H9 (cell line): ENCODE results near the gene PHACTR1. TPM values are rescaled to one million over a fixed set of nuclear protein-coding genes. Genes with fewer than 3 reads are reported as not detected.
A peak's percentile ranks its signal among the peaks of the same experiment; 100 is the strongest.

Experiments
- DNase-seq: peaks from one replicate; pipeline ENCODE4 v3.0.0-alpha.2; 2017
- H2AFZ ChIP-seq: one replicate; pipeline ENCODE4 v1.6.1; 2013; ENCODE audit warnings: mild to moderate bottlenecking, low read length, control low read depth, moderate library complexity
- H2AK5ac ChIP-seq: 2 replicates; pipeline ENCODE4 v1.6.1; 2013; ENCODE audit warnings: low read length, control low read depth, mixed read lengths; ENCODE audit not compliant: insufficient read length
- H2BK120ac ChIP-seq: one replicate; pipeline ENCODE4 v1.6.1; 2013; ENCODE audit warnings: low read depth, mild to moderate bottlenecking, low read length, control low read depth, inconsistent platforms; ENCODE audit not compliant: poor library complexity, severe bottlenecking
- H2BK12ac ChIP-seq: 2 replicates; pipeline ENCODE4 v1.6.1; 2013; ENCODE audit warnings: low read length, control low read depth, mixed read lengths, low read depth; ENCODE audit not compliant: insufficient read length
- H2BK15ac ChIP-seq: 2 replicates; pipeline ENCODE4 v1.6.1; 2013; ENCODE audit warnings: low read depth, low read length, control low read depth
- H2BK20ac ChIP-seq: one replicate; pipeline ENCODE4 v1.6.1; 2013; ENCODE audit warnings: low read depth, mild to moderate bottlenecking, low read length, control low read depth, inconsistent platforms; ENCODE audit not compliant: poor library complexity, severe bottlenecking
- H2BK5ac ChIP-seq: 2 replicates; pipeline ENCODE4 v1.6.1; 2013; ENCODE audit warnings: low read length, control low read depth, mixed read lengths; ENCODE audit not compliant: insufficient read length
- H3K14ac ChIP-seq: 2 replicates; pipeline ENCODE4 v1.6.1; 2013; ENCODE audit warnings: low read length, control low read depth; ENCODE audit not compliant: insufficient read depth
- H3K18ac ChIP-seq: 2 replicates; pipeline ENCODE4 v1.6.1; 2013; ENCODE audit warnings: low read depth, mild to moderate bottlenecking, mixed read lengths, low read length, control low read depth; ENCODE audit not compliant: insufficient read length
- H3K23ac ChIP-seq: 2 replicates; pipeline ENCODE4 v1.6.1; 2013; ENCODE audit warnings: low read length, control low read depth, mixed read lengths, low read depth; ENCODE audit not compliant: insufficient read length
- H3K23me2 ChIP-seq: 2 replicates; pipeline ENCODE4 v1.6.1; 2013; ENCODE audit warnings: low read depth, mild to moderate bottlenecking, mixed read lengths, low read length, control low read depth; ENCODE audit not compliant: insufficient read length, poor library complexity, severe bottlenecking
- H3K27ac ChIP-seq: 2 replicates; pipeline ENCODE4 v1.5.1; 2013; ENCODE audit warnings: low read length, control low read depth, mixed read lengths, low read depth; ENCODE audit not compliant: insufficient read length
- H3K27me3 ChIP-seq: 2 replicates; pipeline ENCODE4 v1.6.1; 2013; ENCODE audit warnings: low read length, control low read depth, inconsistent platforms; ENCODE audit not compliant: insufficient read depth
- H3K4ac ChIP-seq: 2 replicates; pipeline ENCODE4 v1.6.1; 2013; ENCODE audit warnings: low read depth, mild to moderate bottlenecking, control low read depth, inconsistent platforms, low read length, moderate library complexity
- H3K4me1 ChIP-seq: 2 replicates; pipeline ENCODE4 v1.6.1; 2013; ENCODE audit warnings: low read length, control low read depth, inconsistent platforms; ENCODE audit not compliant: insufficient read depth
- H3K4me2 ChIP-seq: 2 replicates; pipeline ENCODE4 v1.6.1; 2013; ENCODE audit warnings: low read length, control low read depth, mixed read lengths; ENCODE audit not compliant: insufficient read length, insufficient read depth
- H3K56ac ChIP-seq: 2 replicates; pipeline ENCODE4 v1.6.1; 2013; ENCODE audit warnings: low read depth, mild to moderate bottlenecking, mixed read lengths, low read length, control low read depth; ENCODE audit not compliant: insufficient read length
- H3K79me1 ChIP-seq: 2 replicates; pipeline ENCODE4 v1.6.1; 2013; ENCODE audit warnings: low read depth, mild to moderate bottlenecking, moderate library complexity, low read length, control low read depth, inconsistent platforms; ENCODE audit not compliant: insufficient read depth, poor library complexity, severe bottlenecking
- H3K79me2 ChIP-seq: 2 replicates; pipeline ENCODE4 v1.6.1; 2013; ENCODE audit warnings: low read length, control low read depth, inconsistent platforms; ENCODE audit not compliant: insufficient read depth
- H3K9ac ChIP-seq: 2 replicates; pipeline ENCODE4 v1.6.1; 2013; ENCODE audit warnings: low read length, control low read depth, mixed read lengths; ENCODE audit not compliant: insufficient read length; ENCODE audit errors: extremely low read depth
- H3K9me3 ChIP-seq: one replicate; pipeline ENCODE4 v1.6.1; 2013; ENCODE audit warnings: low read depth, low read length, inconsistent platforms; ENCODE audit not compliant: control insufficient read depth
- H3T11ph ChIP-seq: one replicate; pipeline ENCODE4 v1.6.1; 2013; ENCODE audit warnings: mild to moderate bottlenecking, low read length, control low read depth, inconsistent platforms
- H4K20me1 ChIP-seq: one replicate; pipeline ENCODE4 v1.6.1; 2013; ENCODE audit not compliant: control insufficient read depth, insufficient read length, insufficient read depth
- H4K5ac ChIP-seq: 2 replicates; pipeline ENCODE4 v1.6.1; 2013; ENCODE audit warnings: low read depth, mild to moderate bottlenecking, mixed read lengths, low read length, control low read depth; ENCODE audit not compliant: insufficient read length
- H4K8ac ChIP-seq: replicated peaks from 2 replicates; pipeline ENCODE4 v1.6.1; 2013; ENCODE audit warnings: low read length, control low read depth, mixed read lengths, low read depth; ENCODE audit not compliant: insufficient read length
- H4K91ac ChIP-seq: 2 replicates; pipeline ENCODE4 v1.6.1; 2013; ENCODE audit warnings: low read depth, mild to moderate bottlenecking, moderate library complexity, mixed read lengths, low read length, control low read depth; ENCODE audit not compliant: insufficient read length
- H3K27ac Mint-ChIP-seq, 3 experiments: 2 replicates in 2 of 3; 3 replicates in 1 of 3; pipeline ENCODE4 v1.8.0; 2020 to 2021; ENCODE audit warnings: mixed read lengths in 3 of 3, mild to moderate bottlenecking in 1 of 3, moderate library complexity in 1 of 3
- H3K27me3 Mint-ChIP-seq: 2 replicates; pipeline ENCODE4 v1.8.0; 2021; ENCODE audit warnings: low read depth, mild to moderate bottlenecking, moderate library complexity, mixed read lengths
- H3K36me3 Mint-ChIP-seq, 3 experiments: 2 replicates in 2 of 3; 3 replicates in 1 of 3; pipeline ENCODE4 v1.8.0; 2020 to 2021; ENCODE audit warnings: low read depth in 3 of 3, mixed read lengths in 3 of 3; ENCODE audit not compliant: insufficient read depth in 1 of 3
- H3K4me1 Mint-ChIP-seq, 2 experiments: 2 replicates each; pipeline ENCODE4 v1.8.0; 2020; ENCODE audit warnings: mixed read lengths in 2 of 2
- H3K4me3 Mint-ChIP-seq, 2 experiments: 2 replicates in 1 of 2; 3 replicates in 1 of 2; pipeline ENCODE4 v1.8.0; 2020 to 2021; ENCODE audit warnings: mild to moderate bottlenecking in 2 of 2, mixed read lengths in 2 of 2, moderate library complexity in 1 of 2
- H3K9me3 Mint-ChIP-seq, 2 experiments: 2 replicates in 1 of 2; 3 replicates in 1 of 2; pipeline ENCODE4 v1.8.0; 2020; ENCODE audit warnings: mild to moderate bottlenecking in 2 of 2, mixed read lengths in 2 of 2, moderate library complexity in 1 of 2
- WGBS: extraction: QIAGEN DNeasy Blood & Tissue Kit; methylation state at CpG from one replicate; pipeline ENCODE4 v1.1.7; 2013; ENCODE audit warnings: missing lambda C conversion rate, low lambda C conversion rate, mixed read lengths; ENCODE audit not compliant: insufficient read length; ENCODE audit errors: extremely low coverage; 5-methylcytosine and 5-hydroxymethylcytosine counted together
- total RNA-seq: library from RNA; stranded (reverse); gene quantifications from 2 replicates; pipeline ENCODE4 v1.2.1, GENCODE V29; 2021
- TF ChIP-seq, protein P1 (sequence below): fragments of 200-600 bp; sonication (generic); conservative IDR thresholded peaks from 3 replicates; pipeline ENCODE4 v1.8.0; 2021; ENCODE audit warnings: antibody characterized with exemption, mild to moderate bottlenecking

PHACTR1 gene
- total RNA-seq, 1 experiment from 2014 or later: 15.9 TPM

DNA sequence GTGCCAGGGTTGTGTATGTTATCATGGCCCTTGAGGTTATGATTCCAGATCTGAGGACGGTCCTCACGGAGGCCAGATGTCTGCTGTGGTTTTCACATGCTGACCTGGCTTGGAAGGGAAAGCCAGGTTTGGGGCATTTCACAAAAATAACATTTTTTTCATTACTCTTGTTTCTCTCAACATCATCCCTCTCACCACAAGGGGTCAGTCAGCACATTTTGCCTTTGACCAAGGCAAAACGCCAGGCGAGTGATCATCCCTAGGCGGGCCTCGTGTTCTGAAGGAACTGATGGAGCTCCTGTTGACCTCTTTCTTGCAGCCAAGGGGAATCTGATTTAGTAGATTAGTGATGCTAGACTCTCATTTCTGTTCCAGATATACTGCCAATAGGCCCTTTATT lies 478.3 kb downstream of the PHACTR1 start:
- no peak overlapping the region for H4K91ac ChIP-seq
- H2BK15ac ChIP-seq: no peak overlapping the region
- H3K23ac ChIP-seq: no peak overlapping the region
- H4K5ac ChIP-seq: no peak overlapping the region
- WGBS: no CpG with 5 or more reads among the region's 6 CpGs
- peaks cover 26 to 27% of the 10 kb centered on the region in 2 experiments for H3K4me1 Mint-ChIP-seq
- H3T11ph ChIP-seq: no peak overlapping the region
- H3K79me2 ChIP-seq: no peaks in the 10 kb centered on the region
- no peaks in the 10 kb centered on the region for H3K23me2 ChIP-seq
- peak; percentile 54 for DNase-seq
- H3K14ac ChIP-seq: no peak overlapping the region
- peaks cover 6% of the 10 kb centered on the region; the same call in 1 of the 2 replicates for H3K4me1 ChIP-seq
- H3K4ac ChIP-seq: no peak overlapping the region
- no peaks in the 10 kb centered on the region for H4K20me1 ChIP-seq
- no peak overlapping the region for H2BK12ac ChIP-seq
- TF ChIP-seq, protein P1, sequence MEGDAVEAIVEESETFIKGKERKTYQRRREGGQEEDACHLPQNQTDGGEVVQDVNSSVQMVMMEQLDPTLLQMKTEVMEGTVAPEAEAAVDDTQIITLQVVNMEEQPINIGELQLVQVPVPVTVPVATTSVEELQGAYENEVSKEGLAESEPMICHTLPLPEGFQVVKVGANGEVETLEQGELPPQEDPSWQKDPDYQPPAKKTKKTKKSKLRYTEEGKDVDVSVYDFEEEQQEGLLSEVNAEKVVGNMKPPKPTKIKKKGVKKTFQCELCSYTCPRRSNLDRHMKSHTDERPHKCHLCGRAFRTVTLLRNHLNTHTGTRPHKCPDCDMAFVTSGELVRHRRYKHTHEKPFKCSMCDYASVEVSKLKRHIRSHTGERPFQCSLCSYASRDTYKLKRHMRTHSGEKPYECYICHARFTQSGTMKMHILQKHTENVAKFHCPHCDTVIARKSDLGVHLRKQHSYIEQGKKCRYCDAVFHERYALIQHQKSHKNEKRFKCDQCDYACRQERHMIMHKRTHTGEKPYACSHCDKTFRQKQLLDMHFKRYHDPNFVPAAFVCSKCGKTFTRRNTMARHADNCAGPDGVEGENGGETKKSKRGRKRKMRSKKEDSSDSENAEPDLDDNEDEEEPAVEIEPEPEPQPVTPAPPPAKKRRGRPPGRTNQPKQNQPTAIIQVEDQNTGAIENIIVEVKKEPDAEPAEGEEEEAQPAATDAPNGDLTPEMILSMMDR: peak; percentile 69
- no peak overlapping the region for H3K27ac ChIP-seq
- H3K9me3 Mint-ChIP-seq: no peaks in the 10 kb centered on the region
- no peak overlapping the region for H2AK5ac ChIP-seq
- no peak overlapping the region for H2BK20ac ChIP-seq
- H2BK120ac ChIP-seq: no peak overlapping the region
- no peaks in the 10 kb centered on the region; a peak in 2 of 7 replicates for H3K36me3 Mint-ChIP-seq
- no peaks in the 10 kb centered on the region for H3K79me1 ChIP-seq
- no peaks in the 10 kb centered on the region for H3K27me3 Mint-ChIP-seq
- no peak overlapping the region for H3K18ac ChIP-seq
- peak overlapping the region in 2 of 3 experiments; percentile 49 to 88; a peak in 2 of 7 replicates for H3K27ac Mint-ChIP-seq
- H3K4me3 Mint-ChIP-seq: no peak overlapping the region
- H3K9me3 ChIP-seq: no peaks in the 10 kb centered on the region
- no peak overlapping the region for H4K8ac ChIP-seq
- no peak overlapping the region for H2BK5ac ChIP-seq
- H3K27me3 ChIP-seq: no peaks in the 10 kb centered on the region
- no peak overlapping the region for H3K56ac ChIP-seq
- no peak overlapping the region for H3K9ac ChIP-seq
- H2AFZ ChIP-seq: no peak overlapping the region
- H3K4me2 ChIP-seq: no peak overlapping the region
